Vagina (tissue), 2 donors: Measurements from ENCODE around the gene PON1.

Source experiments
- POLR2A ChIP-seq, 2 donors: fragments of 450-650 bp; IDR thresholded peaks; one replicate each; pipeline ENCODE4 v1.6.1; 2017; ENCODE audit warnings: antibody characterized with exemption in 2 of 2, mild to moderate bottlenecking in 2 of 2, moderate library complexity in 2 of 2
- TF ChIP-seq, protein P1 (sequence below), 3 experiments: fragments of 450-650 bp in 2 of 3; fragments of 200-600 bp in 1 of 3; sonication (generic) in 1 of 3; IDR thresholded peaks; one replicate each; pipeline ENCODE4 v1.5.1; 2017 to 2019; ENCODE audit warnings: antibody characterized with exemption in 3 of 3, mild to moderate bottlenecking in 2 of 3, moderate library complexity in 2 of 3

DNA sequence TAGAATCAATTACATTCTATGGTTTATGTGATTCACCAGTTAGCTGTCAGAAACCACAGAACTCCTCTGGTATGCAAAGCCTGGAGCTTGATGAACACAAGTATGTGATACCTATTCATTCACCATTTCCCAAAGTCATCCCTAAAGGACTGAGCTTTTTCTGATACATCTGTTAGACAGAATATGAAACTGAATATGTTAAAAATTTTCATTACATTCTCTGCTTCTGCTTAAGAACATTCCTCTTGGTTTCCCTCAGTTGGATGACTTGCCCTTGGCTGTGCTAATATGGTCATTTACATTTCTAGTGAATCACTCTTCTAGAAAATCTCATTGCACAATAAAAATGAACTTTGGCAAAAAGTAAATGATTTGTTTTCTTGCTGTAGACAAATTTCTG, 10.8 kb upstream of the PON1 start:
- no peak for TF ChIP-seq POLR2A (IDR thresholded peaks at IDR 0.05)
- TF ChIP-seq, protein P1, sequence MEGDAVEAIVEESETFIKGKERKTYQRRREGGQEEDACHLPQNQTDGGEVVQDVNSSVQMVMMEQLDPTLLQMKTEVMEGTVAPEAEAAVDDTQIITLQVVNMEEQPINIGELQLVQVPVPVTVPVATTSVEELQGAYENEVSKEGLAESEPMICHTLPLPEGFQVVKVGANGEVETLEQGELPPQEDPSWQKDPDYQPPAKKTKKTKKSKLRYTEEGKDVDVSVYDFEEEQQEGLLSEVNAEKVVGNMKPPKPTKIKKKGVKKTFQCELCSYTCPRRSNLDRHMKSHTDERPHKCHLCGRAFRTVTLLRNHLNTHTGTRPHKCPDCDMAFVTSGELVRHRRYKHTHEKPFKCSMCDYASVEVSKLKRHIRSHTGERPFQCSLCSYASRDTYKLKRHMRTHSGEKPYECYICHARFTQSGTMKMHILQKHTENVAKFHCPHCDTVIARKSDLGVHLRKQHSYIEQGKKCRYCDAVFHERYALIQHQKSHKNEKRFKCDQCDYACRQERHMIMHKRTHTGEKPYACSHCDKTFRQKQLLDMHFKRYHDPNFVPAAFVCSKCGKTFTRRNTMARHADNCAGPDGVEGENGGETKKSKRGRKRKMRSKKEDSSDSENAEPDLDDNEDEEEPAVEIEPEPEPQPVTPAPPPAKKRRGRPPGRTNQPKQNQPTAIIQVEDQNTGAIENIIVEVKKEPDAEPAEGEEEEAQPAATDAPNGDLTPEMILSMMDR (IDR thresholded peaks at IDR 0.05) = no peak
